ENCODE results near the gene UGT1A9. TPM values are rescaled to one million over a fixed set of nuclear protein-coding genes. Genes with fewer than 3 reads are reported as not detected.
A peak's percentile ranks its signal among the peaks of the same experiment; 100 is the strongest.
"Not testable (repeated sequence)": the region's sequence is repeated elsewhere in the genome, so short reads cannot be mapped to it uniquely, and the experiment has no call there.

The UGT1A9 gene
- total RNA-seq, 1 donor from 2014 or later, result not detected

GRCh38 chr2:233714121-233714520 is 42.4 kb downstream of the UGT1A9 start:
- Histone ChIP-seq H3K27me3 (no peaks in the 10 kb centered on the region), H3K4me1 (no peaks in the 10 kb centered on the region), H3K27ac (no peak overlapping the region), H3K79me2 (ENCODE audit: low read depth) (no peaks in the 10 kb centered on the region), H2AFZ (replicated peaks) (no peak overlapping the region), H3K4me3 (no peak overlapping the region), H3F3A (ENCODE audit: low read depth) (no peaks in the 10 kb centered on the region), H3K9me3 (ENCODE audit: low read depth) (no peaks in the 10 kb centered on the region), H4K20me1 (ENCODE audit: low read depth) (no peaks in the 10 kb centered on the region), H3K36me3 (no peaks in the 10 kb centered on the region), H3K9ac (no peak overlapping the region), H3K4me2 (no peak overlapping the region)
- no peak for DNase-seq (ENCODE audit: low spot score)
- no peak overlapping the region for H3K27ac Mint-ChIP-seq
- no peak overlapping the region for H3K4me3 Mint-ChIP-seq
- TF ChIP-seq EZH2phosphoT487 (IDR thresholded peaks at IDR 0.05), result no peak
- H3K9me3 Mint-ChIP-seq, result peaks cover 8% of the 10 kb centered on the region
- H3K36me3 Mint-ChIP-seq, result no peaks in the 10 kb centered on the region
- H3K4me1 Mint-ChIP-seq, result peaks cover 5% of the 10 kb centered on the region
- peaks cover 3% of the 10 kb centered on the region for H3K27me3 Mint-ChIP-seq (ENCODE audit: insufficient read depth, low read depth)

- H3K4me1 ChIP-seq, result peaks cover 3% of the 10 kb centered on the region
- H3K27ac ChIP-seq, result no peak within 1 kb of the TSS
- H3K4me3 ChIP-seq, result no peak within 1 kb of the TSS
- no peaks in the 10 kb centered on the region for H3K36me3 ChIP-seq
- DNase-seq (ENCODE audit: low spot score), result no peak
- no peak within 1 kb of the TSS for H2AFZ ChIP-seq (replicated peaks)
- peaks cover 13% of the 10 kb centered on the region for H3K9me3 Mint-ChIP-seq
- H3K79me2 ChIP-seq (ENCODE audit: low read depth), result no peaks in the 10 kb centered on the region
- peaks cover 3% of the 10 kb centered on the region for H3K27me3 Mint-ChIP-seq (ENCODE audit: insufficient read depth, low read depth)
- no peaks in the 10 kb centered on the region for H3K27me3 ChIP-seq
- peaks cover 5% of the 10 kb centered on the region for H3K4me1 Mint-ChIP-seq
- peak within 1 kb of the TSS; percentile 36 for H3K27ac Mint-ChIP-seq
- H3F3A ChIP-seq (ENCODE audit: low read depth), result no peaks in the 10 kb centered on the region
- H3K4me3 Mint-ChIP-seq, result no peak within 1 kb of the TSS
- no peaks in the 10 kb centered on the region for H3K9me3 ChIP-seq (ENCODE audit: low read depth)
- H3K9ac ChIP-seq, result no peak within 1 kb of the TSS
- TF ChIP-seq EZH2 (IDR thresholded peaks at IDR 0.05) (no peak), CTCF (IDR thresholded peaks at IDR 0.05) (no peak), EZH2phosphoT487 (IDR thresholded peaks at IDR 0.05) (no peak)
- H3K4me2 ChIP-seq, result no peak within 1 kb of the TSS
- H3K36me3 Mint-ChIP-seq, result no peaks in the 10 kb centered on the region
- H4K20me1 ChIP-seq (ENCODE audit: low read depth), result no peaks in the 10 kb centered on the region
These were observed 46.9 kb downstream of the UGT1A9 start, which contains the start of gene UGT1A4 for GRCh38 chr2:233718552-233718951. UGT1A4 (plus strand) TSS chr2:233718736; CDS start chr2:233718821, 85 bp downstream.

- no peak for DNase-seq (ENCODE audit: low spot score)
- H3K27ac Mint-ChIP-seq, result no peak within 1 kb of the TSS
- no peaks in the 10 kb centered on the region for H3K36me3 Mint-ChIP-seq
These were observed 57.1 kb downstream of the UGT1A9 start, which contains the start of gene UGT1A3 for GRCh38 chr2:233728723-233729301. UGT1A3 (plus strand) TSS chr2:233729042; CDS start chr2:233729127, 85 bp downstream.

GRCh38 chr2:233736868-233737653 is 65.4 kb downstream of the UGT1A9 start:
- not testable (repeated sequence) for H3K4me1 ChIP-seq; H3K4me3 ChIP-seq; DNase-seq (ENCODE audit: low spot score); H3K4me2 ChIP-seq; H3K27me3 Mint-ChIP-seq (ENCODE audit: insufficient read depth, low read depth); H3K36me3 ChIP-seq; H3K27me3 ChIP-seq; H3K36me3 Mint-ChIP-seq; H3K9me3 Mint-ChIP-seq; H3K9ac ChIP-seq; H3K79me2 ChIP-seq (ENCODE audit: low read depth); H3K4me1 Mint-ChIP-seq; H3F3A ChIP-seq (ENCODE audit: low read depth); H3K4me3 Mint-ChIP-seq; H3K27ac ChIP-seq; H3K27ac Mint-ChIP-seq; H3K9me3 ChIP-seq (ENCODE audit: low read depth); H4K20me1 ChIP-seq (ENCODE audit: low read depth)
- H2AFZ ChIP-seq (replicated peaks), result peak overlapping the region; percentile 63

More at GRCh38 chr2:233728723-233729301, 57.1 kb downstream of the UGT1A9 start, which contains the start of gene UGT1A3:
- no peaks in the 10 kb centered on the region for H3K27me3 ChIP-seq
- H3K9me3 ChIP-seq (ENCODE audit: low read depth), result no peaks in the 10 kb centered on the region
- H3K36me3 ChIP-seq, result no peaks in the 10 kb centered on the region
- Mint-ChIP-seq H3K4me1 (no peaks in the 10 kb centered on the region), H3K4me3 (no peak within 1 kb of the TSS), H3K27me3 (ENCODE audit: insufficient read depth, low read depth) (peaks cover 2% of the 10 kb centered on the region), H3K9me3 (peaks cover 2% of the 10 kb centered on the region)
- H3K9ac ChIP-seq, result no peak within 1 kb of the TSS
- no peaks in the 10 kb centered on the region for H3K4me1 ChIP-seq
- no peaks in the 10 kb centered on the region for H4K20me1 ChIP-seq (ENCODE audit: low read depth)
- TF ChIP-seq EZH2phosphoT487 (IDR thresholded peaks at IDR 0.05) (no peak), EZH2 (IDR thresholded peaks at IDR 0.05) (no peak), CTCF (IDR thresholded peaks at IDR 0.05) (no peak)
- H3K4me3 ChIP-seq, result no peak within 1 kb of the TSS
- H2AFZ ChIP-seq (replicated peaks), result no peak within 1 kb of the TSS
- H3K79me2 ChIP-seq (ENCODE audit: low read depth), result no peaks in the 10 kb centered on the region
- H3F3A ChIP-seq (ENCODE audit: low read depth), result no peaks in the 10 kb centered on the region
- no peak within 1 kb of the TSS for H3K4me2 ChIP-seq
- no peak within 1 kb of the TSS for H3K27ac ChIP-seq
